ENCODE results near the gene ARHGEF38. TPM values are rescaled to one million over a fixed set of nuclear protein-coding genes. Genes with fewer than 3 reads are reported as not detected.

Gene ARHGEF38
- total and polyA plus RNA-seq, 5 donors from 2014 or later, result 0.24 to 0.33 TPM; not detected in 3

- Mint-ChIP-seq H3K27ac (no peak overlapping the region), H3K4me3 (no peak overlapping the region), H3K27me3 (peaks cover 5% of the 10 kb centered on the region), H3K4me1 (no peaks in the 10 kb centered on the region), H3K36me3 (no peaks in the 10 kb centered on the region), H3K9me3 (no peaks in the 10 kb centered on the region)
- H3K27me3 ChIP-seq (ENCODE audit: control insufficient read depth, insufficient read depth, low read length), result no peaks in the 10 kb centered on the region
- H3K4me1 ChIP-seq (ENCODE audit: control insufficient read depth, insufficient read depth, low read length, poor library complexity, severe bottlenecking), result no peaks in the 10 kb centered on the region
- H3K27ac ChIP-seq (ENCODE audit: insufficient read depth, low read length, poor library complexity, severe bottlenecking), result no peak overlapping the region
- no peak overlapping the region for H3K4me3 ChIP-seq (ENCODE audit: low read depth, low read length)
- no peak for ATAC-seq (ENCODE audit: low read depth in 2 of 2)
- no peaks in the 10 kb centered on the region for H3K36me3 ChIP-seq (ENCODE audit: control insufficient read depth, insufficient read depth, low read length)
- no peak for DNase-seq
- no peaks in the 10 kb centered on the region for H3K9me3 ChIP-seq (ENCODE audit: control insufficient read depth in 2 of 2, low read length in 2 of 2)
Observed at GRCh38 chr4:105620640-105621323, 68.4 kb downstream of the ARHGEF38 start.

GRCh38 chr4:105622269-105622668, 69.8 kb downstream of the ARHGEF38 start:
- Mint-ChIP-seq H3K27me3 (peaks cover 5% of the 10 kb centered on the region), H3K27ac (no peak overlapping the region), H3K4me3 (no peak overlapping the region), H3K9me3 (peaks cover 0 to 1% (median 0%) of the 10 kb centered on the region in 7 donors), H3K4me1 (no peaks in the 10 kb centered on the region), H3K36me3 (no peaks in the 10 kb centered on the region)
- H3K4me1 ChIP-seq (ENCODE audit: control insufficient read depth, insufficient read depth, low read length, poor library complexity, severe bottlenecking), result no peaks in the 10 kb centered on the region
- no peak overlapping the region for H3K27ac ChIP-seq (ENCODE audit: insufficient read depth, low read length, poor library complexity, severe bottlenecking)
- no peaks in the 10 kb centered on the region for H3K36me3 ChIP-seq (ENCODE audit: control insufficient read depth, insufficient read depth, low read length)
- ATAC-seq (ENCODE audit: low read depth in 2 of 2) (no peak), DNase-seq (no peak)
- H3K9me3 ChIP-seq (ENCODE audit: control insufficient read depth in 2 of 2, low read length in 2 of 2), result no peaks in the 10 kb centered on the region
- H3K4me3 ChIP-seq (ENCODE audit: low read depth, low read length), result no peak overlapping the region
- H3K27me3 ChIP-seq (ENCODE audit: control insufficient read depth, insufficient read depth, low read length), result no peaks in the 10 kb centered on the region

- H3K9me3 ChIP-seq (ENCODE audit: control insufficient read depth in 2 of 2, low read length in 2 of 2), result no peaks in the 10 kb centered on the region
- no peaks in the 10 kb centered on the region for H3K36me3 ChIP-seq (ENCODE audit: control insufficient read depth, insufficient read depth, low read length)
- no peaks in the 10 kb centered on the region for H3K36me3 Mint-ChIP-seq
- ATAC-seq (ENCODE audit: low read depth in 2 of 2) (no peak), DNase-seq (no peak)
- peaks cover 1% of the 10 kb centered on the region for H3K27me3 ChIP-seq (ENCODE audit: control insufficient read depth, insufficient read depth, low read length)
- no peak overlapping the region for H3K27ac Mint-ChIP-seq
- H3K27me3 Mint-ChIP-seq, result peaks cover 5% of the 10 kb centered on the region
- peaks cover 0 to 1% (median 0%) of the 10 kb centered on the region in 7 donors for H3K9me3 Mint-ChIP-seq
- H3K4me3 ChIP-seq (ENCODE audit: low read depth, low read length), result no peak overlapping the region
- no peak overlapping the region for H3K27ac ChIP-seq (ENCODE audit: insufficient read depth, low read length, poor library complexity, severe bottlenecking)
- H3K4me1 ChIP-seq (ENCODE audit: control insufficient read depth, insufficient read depth, low read length, poor library complexity, severe bottlenecking), result no peaks in the 10 kb centered on the region
- H3K4me1 Mint-ChIP-seq, result no peaks in the 10 kb centered on the region
- H3K4me3 Mint-ChIP-seq, result no peak overlapping the region
Observed at GRCh38 chr4:105623099-105623498, 70.7 kb downstream of the ARHGEF38 start.

GRCh38 chr4:105624530-105624929, 72.1 kb downstream of the ARHGEF38 start:
- H3K9me3 Mint-ChIP-seq, result peaks cover 0 to 1% (median 0%) of the 10 kb centered on the region in 7 donors
- no peak overlapping the region for H3K27ac ChIP-seq (ENCODE audit: insufficient read depth, low read length, poor library complexity, severe bottlenecking)
- H3K27me3 ChIP-seq (ENCODE audit: control insufficient read depth, insufficient read depth, low read length), result peaks cover 2% of the 10 kb centered on the region

DNA sequence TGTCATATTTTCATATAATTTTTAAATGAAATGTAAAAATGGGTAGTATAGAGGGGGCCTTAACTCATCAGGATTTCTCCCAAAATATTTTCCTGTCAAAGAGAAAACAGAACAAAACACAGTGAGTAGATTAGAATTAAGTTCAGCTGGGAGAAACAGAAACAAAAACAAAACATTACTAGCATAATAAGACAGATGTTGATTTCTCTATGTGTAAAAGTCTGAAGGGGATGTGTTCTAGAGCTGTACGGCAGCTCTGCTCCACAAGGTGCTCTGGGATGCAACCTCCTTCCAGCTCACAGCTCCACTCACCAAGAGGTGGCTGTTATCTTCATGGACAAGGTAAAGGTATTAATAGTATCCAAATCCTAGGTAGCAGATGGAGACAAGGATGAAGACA, 72.8 kb downstream of the ARHGEF38 start:
- Histone ChIP-seq H3K36me3 (ENCODE audit: control insufficient read depth, insufficient read depth, low read length) (no peaks in the 10 kb centered on the region), H3K27ac (ENCODE audit: insufficient read depth, low read length, poor library complexity, severe bottlenecking) (no peak overlapping the region), H3K9me3 (ENCODE audit: control insufficient read depth in 2 of 2, low read length in 2 of 2) (no peaks in the 10 kb centered on the region), H3K27me3 (ENCODE audit: control insufficient read depth, insufficient read depth, low read length) (peaks cover 2% of the 10 kb centered on the region), H3K4me1 (ENCODE audit: control insufficient read depth, insufficient read depth, low read length, poor library complexity, severe bottlenecking) (no peaks in the 10 kb centered on the region), H3K4me3 (ENCODE audit: low read depth, low read length) (no peak overlapping the region)
- peaks cover 0 to 1% (median 0%) of the 10 kb centered on the region in 7 donors for H3K9me3 Mint-ChIP-seq
- H3K4me1 Mint-ChIP-seq, result no peaks in the 10 kb centered on the region
- DNase-seq (no peak), ATAC-seq (ENCODE audit: low read depth in 2 of 2) (no peak)
- H3K36me3 Mint-ChIP-seq, result no peaks in the 10 kb centered on the region
- H3K27me3 Mint-ChIP-seq, result peaks cover 5% of the 10 kb centered on the region
- no peak overlapping the region for H3K27ac Mint-ChIP-seq
- H3K4me3 Mint-ChIP-seq, result no peak overlapping the region

More at GRCh38 chr4:105624530-105624929, 72.1 kb downstream of the ARHGEF38 start:
- no peak overlapping the region for H3K4me3 ChIP-seq (ENCODE audit: low read depth, low read length)
- H3K4me1 ChIP-seq (ENCODE audit: control insufficient read depth, insufficient read depth, low read length, poor library complexity, severe bottlenecking), result no peaks in the 10 kb centered on the region
- H3K4me1 Mint-ChIP-seq, result no peaks in the 10 kb centered on the region
- H3K36me3 ChIP-seq (ENCODE audit: control insufficient read depth, insufficient read depth, low read length), result no peaks in the 10 kb centered on the region
- H3K27me3 Mint-ChIP-seq, result peaks cover 5% of the 10 kb centered on the region
- no peak overlapping the region for H3K27ac Mint-ChIP-seq
- H3K36me3 Mint-ChIP-seq, result no peaks in the 10 kb centered on the region
- no peak for ATAC-seq (ENCODE audit: low read depth in 2 of 2)
- no peaks in the 10 kb centered on the region for H3K9me3 ChIP-seq (ENCODE audit: control insufficient read depth in 2 of 2, low read length in 2 of 2)
- no peak overlapping the region for H3K4me3 Mint-ChIP-seq
- DNase-seq, result peak in 1 of 3 donors; percentile 0

- no peaks in the 10 kb centered on the region for H3K4me1 Mint-ChIP-seq
- Histone ChIP-seq H3K27me3 (ENCODE audit: control insufficient read depth, insufficient read depth, low read length) (peaks cover 2% of the 10 kb centered on the region), H3K4me1 (ENCODE audit: control insufficient read depth, insufficient read depth, low read length, poor library complexity, severe bottlenecking) (no peaks in the 10 kb centered on the region), H3K9me3 (ENCODE audit: control insufficient read depth in 2 of 2, low read length in 2 of 2) (no peaks in the 10 kb centered on the region), H3K4me3 (ENCODE audit: low read depth, low read length) (no peak overlapping the region), H3K36me3 (ENCODE audit: control insufficient read depth, insufficient read depth, low read length) (no peaks in the 10 kb centered on the region), H3K27ac (ENCODE audit: insufficient read depth, low read length, poor library complexity, severe bottlenecking) (no peak overlapping the region)
- peaks cover 0 to 1% (median 0%) of the 10 kb centered on the region in 7 donors for H3K9me3 Mint-ChIP-seq
- no peaks in the 10 kb centered on the region for H3K36me3 Mint-ChIP-seq
- H3K4me3 Mint-ChIP-seq, result no peak overlapping the region
- no peak for ATAC-seq (ENCODE audit: low read depth in 2 of 2)
- no peak for DNase-seq
- H3K27ac Mint-ChIP-seq, result no peak overlapping the region
- peaks cover 5% of the 10 kb centered on the region for H3K27me3 Mint-ChIP-seq
Observed at GRCh38 chr4:105626846-105627245, 74.4 kb downstream of the ARHGEF38 start.

DNA sequence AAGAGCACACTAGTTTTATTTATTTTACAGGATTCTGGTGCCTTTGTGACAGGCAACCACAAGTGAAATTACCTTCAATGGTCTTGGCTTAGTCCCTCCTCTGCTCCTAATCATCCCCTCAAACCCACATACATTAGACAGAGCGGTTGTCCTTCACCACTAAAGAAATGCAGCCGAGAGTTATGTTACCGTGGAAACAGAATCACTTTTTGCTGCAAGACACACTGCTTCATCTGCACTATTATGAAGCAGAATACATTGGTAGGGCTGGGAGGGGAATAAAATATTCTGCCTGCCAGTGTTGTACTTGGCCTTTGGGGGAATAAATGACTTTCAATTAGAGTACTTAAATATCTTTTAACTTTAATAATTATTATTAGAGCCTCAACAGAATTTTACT, 75.2 kb downstream of the ARHGEF38 start:
- Histone ChIP-seq H3K27me3 (ENCODE audit: control insufficient read depth, insufficient read depth, low read length) (peaks cover 2% of the 10 kb centered on the region), H3K4me1 (ENCODE audit: control insufficient read depth, insufficient read depth, low read length, poor library complexity, severe bottlenecking) (no peaks in the 10 kb centered on the region), H3K4me3 (ENCODE audit: low read depth, low read length) (no peak overlapping the region), H3K9me3 (ENCODE audit: control insufficient read depth in 2 of 2, low read length in 2 of 2) (no peaks in the 10 kb centered on the region), H3K27ac (ENCODE audit: insufficient read depth, low read length, poor library complexity, severe bottlenecking) (no peak overlapping the region), H3K36me3 (ENCODE audit: control insufficient read depth, insufficient read depth, low read length) (no peaks in the 10 kb centered on the region)
- ATAC-seq (ENCODE audit: low read depth in 2 of 2) (no peak), DNase-seq (no peak)
- H3K27ac Mint-ChIP-seq, result no peak overlapping the region
- H3K9me3 Mint-ChIP-seq, result peaks cover 0 to 1% (median 0%) of the 10 kb centered on the region in 7 donors
- H3K36me3 Mint-ChIP-seq, result no peaks in the 10 kb centered on the region
- no peaks in the 10 kb centered on the region for H3K4me1 Mint-ChIP-seq
- H3K27me3 Mint-ChIP-seq, result peaks cover 5% of the 10 kb centered on the region
- H3K4me3 Mint-ChIP-seq, result no peak overlapping the region

Measured in CD4-positive, CD25-positive, alpha-beta regulatory T cell (primary cell).